GM12892 (cell line): ENCODE data around the gene CRB2.

Experiments
- POLR2A ChIP-seq: IDR thresholded peaks from 2 replicates; pipeline ENCODE4 v1.6.1; 2011; ENCODE audit warnings: low read depth, low read length, control low read depth
- POLR2AphosphoS5 ChIP-seq: IDR thresholded peaks from 2 replicates; pipeline ENCODE4 v1.6.1; 2011; ENCODE audit warnings: low read depth, low read length, control low read depth

GRCh38 chr9:123343443-123344191 lies 12.4 kb upstream of the CRB2 start:
- TF ChIP-seq POLR2AphosphoS5 (peak; percentile 71), POLR2A (peak; percentile 79)
